Measurements from ENCODE around the gene TTC28.

The TTC28 gene

DNA sequence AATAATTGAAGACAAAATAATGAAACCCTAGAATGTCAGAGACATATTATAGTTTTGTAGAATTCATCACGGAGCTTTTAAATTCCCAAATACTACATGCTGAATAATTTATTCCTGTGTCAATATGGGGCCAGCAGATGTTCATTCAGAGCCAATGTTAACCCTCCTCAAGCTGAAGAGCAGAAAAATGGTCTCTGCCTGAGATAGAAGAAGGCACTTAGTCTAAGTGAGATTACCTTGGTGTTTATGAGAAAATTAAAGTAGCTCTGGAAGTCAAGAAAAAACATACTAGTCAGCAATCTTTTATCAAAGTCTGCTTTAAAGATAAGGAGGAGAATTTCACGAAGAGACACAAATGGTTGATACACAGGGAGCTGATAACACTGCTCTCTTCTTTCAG is 328.2 kb downstream of the TTC28 start:
- no peak for DNase-seq (ENCODE audit: low spot score)

- no peak for DNase-seq (ENCODE audit: low spot score)
Measured at GRCh38 chr22:28348613-28349609, 330.7 kb downstream of the TTC28 start.

DNA sequence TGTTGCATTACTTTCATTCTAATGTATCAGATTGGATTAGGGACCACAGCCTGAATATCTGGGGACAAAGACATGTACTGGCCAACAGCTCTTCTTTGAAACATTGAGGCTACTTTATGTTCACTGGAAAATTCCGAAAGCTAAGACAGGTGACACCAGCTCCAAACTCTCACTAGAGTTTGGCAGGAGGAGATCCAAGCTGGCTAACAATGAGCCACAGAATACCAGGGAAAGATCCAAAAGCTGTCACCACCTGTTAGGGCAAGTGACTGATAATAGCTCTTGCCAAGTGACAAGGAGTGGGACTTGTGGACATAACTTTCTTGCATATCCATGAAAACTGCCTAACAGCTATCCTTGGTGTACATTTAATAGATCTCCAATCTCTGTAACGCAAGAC is 333.3 kb downstream of the TTC28 start:
- DNase-seq (ENCODE audit: low spot score): no peak

- DNase-seq (ENCODE audit: low spot score): no peak
Measured at GRCh38 chr22:28344918-28345703, 334.5 kb downstream of the TTC28 start.

GRCh38 chr22:28341001-28341400 is 338.6 kb downstream of the TTC28 start:
- DNase-seq (ENCODE audit: low spot score): no peak

DNA sequence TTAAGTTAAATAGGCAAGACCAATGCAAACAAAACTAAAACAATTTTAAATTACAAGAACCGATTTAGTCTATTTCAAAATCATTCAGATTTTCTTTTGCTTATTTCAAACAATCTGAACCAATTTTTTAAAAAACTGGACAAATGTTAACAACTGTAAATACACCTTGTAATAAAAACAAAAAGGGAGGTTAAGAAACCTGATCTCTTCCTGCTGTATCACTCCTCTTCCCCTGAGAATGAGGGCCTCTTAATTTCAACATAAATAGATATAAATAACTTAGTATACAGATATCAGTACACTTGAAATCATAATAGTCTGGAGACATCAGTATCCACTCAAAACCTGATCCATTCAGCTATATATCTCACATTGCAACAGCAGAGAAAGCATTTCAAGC is 346.6 kb downstream of the TTC28 start:
- DNase-seq (ENCODE audit: low spot score): no peak

DNA sequence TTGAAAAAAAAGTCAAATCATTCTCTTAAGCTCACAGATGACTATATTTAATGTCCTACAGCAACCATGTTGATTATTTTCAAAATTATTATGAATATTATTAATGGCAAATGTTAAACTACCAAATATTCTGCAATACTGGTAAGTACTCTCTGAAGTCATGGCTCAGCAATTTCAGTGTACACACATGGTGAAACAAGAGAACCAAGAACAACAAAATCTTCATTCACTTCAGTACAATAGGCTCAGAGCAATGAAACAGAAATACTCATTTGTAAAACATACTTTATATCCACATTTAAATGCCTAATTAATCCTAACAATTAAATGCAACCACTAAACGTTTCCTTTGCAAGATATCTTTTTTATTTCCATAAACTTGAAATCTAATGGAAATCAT is 347.2 kb downstream of the TTC28 start:
- DNase-seq (ENCODE audit: low spot score): no peak

- no peak for DNase-seq (ENCODE audit: low spot score)
Measured at GRCh38 chr22:28331695-28332094, 347.9 kb downstream of the TTC28 start.

GRCh38 chr22:28329186-28330073 is 350.2 kb downstream of the TTC28 start:
- DNase-seq (ENCODE audit: low spot score): no peak

- no peak for DNase-seq (ENCODE audit: low spot score)
Measured at GRCh38 chr22:28328756-28329155, 350.9 kb downstream of the TTC28 start.

DNA sequence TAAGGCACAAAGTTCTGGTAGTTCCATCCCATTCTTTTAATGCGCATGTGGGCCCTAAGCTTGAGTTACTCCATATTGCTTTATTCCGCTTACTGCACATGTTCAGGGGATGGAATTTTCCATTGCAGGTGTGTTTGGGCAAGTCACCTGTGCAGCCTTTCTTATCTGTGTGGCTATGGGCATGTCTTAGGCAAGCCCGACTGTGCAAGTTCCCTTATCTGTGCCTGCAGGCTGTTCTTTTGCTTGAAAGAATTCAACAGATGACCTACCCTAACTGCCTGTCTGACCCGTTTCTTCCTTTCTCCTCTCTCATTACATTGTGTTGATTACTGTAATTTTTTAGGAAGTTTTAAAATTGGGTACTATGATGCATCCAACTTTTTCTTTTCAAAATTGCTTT is 363.6 kb downstream of the TTC28 start:
- DNase-seq (ENCODE audit: low spot score): no peak

DNA sequence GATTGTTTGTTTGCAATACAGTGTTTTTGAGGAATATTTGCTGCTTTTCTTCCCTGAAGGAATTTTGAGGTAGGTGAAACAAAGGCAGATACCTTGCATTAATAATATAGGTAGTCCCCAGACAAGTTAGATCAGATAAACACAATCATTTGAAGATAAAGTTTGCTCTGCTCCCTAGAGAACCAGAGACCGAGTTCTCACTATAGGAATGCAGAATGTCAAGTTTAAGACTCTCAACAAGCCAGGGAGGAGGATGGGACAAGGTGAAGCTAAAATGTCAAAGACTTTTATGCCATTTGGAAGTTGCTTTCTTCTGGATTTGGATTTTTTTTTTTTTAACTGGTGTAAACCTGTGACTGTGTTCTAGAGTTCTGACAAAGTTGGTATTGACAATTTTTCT is 364.7 kb downstream of the TTC28 start:
- DNase-seq (ENCODE audit: low spot score): no peak

- DNase-seq (ENCODE audit: low spot score): no peak
Measured at GRCh38 chr22:28310299-28310698, 369.3 kb downstream of the TTC28 start.

DNA sequence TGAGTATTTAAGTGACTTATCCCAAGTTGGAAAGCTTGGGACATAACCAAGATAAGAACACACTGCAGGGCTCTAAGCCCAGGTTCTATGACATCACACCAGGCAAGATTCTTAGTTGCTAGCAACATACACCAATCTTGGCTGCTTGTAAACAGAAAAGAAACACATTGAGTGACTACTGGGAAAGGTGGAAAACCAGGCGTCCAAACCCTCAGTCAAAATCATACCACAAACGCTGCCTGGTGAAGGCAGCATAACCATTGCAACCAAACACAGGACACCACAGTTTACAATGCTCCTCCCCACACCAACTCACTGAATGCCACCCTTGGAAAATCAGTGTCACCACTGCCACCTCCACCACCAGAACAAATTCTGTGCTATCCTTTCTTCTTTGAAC is 379.9 kb downstream of the TTC28 start:
- no peak for DNase-seq (ENCODE audit: low spot score)

GRCh38 chr22:28299309-28299708 is 380.3 kb downstream of the TTC28 start:
- DNase-seq (ENCODE audit: low spot score): no peak

GRCh38 chr22:28297504-28297903 is 382.1 kb downstream of the TTC28 start:
- no peak for DNase-seq (ENCODE audit: low spot score)

DNA sequence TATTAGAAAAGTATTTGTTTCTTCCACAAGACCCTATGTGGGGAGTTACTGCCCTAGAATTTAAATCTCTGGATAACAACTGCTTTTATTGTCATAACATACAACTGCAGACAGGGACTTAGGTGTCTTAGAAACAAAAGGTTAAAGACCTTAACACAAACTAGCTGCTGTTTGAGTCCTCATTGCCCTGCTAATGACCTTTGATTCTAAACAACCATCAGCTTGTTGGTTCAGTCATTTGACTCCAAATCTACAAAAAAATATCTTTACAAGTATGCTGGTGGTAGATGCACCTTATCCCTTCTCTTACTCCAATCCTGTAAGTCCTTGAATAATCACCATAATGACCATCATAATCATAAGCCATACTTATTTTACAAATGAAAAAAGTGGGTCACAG is 383.2 kb downstream of the TTC28 start:
- DNase-seq (ENCODE audit: low spot score): no peak

DNA sequence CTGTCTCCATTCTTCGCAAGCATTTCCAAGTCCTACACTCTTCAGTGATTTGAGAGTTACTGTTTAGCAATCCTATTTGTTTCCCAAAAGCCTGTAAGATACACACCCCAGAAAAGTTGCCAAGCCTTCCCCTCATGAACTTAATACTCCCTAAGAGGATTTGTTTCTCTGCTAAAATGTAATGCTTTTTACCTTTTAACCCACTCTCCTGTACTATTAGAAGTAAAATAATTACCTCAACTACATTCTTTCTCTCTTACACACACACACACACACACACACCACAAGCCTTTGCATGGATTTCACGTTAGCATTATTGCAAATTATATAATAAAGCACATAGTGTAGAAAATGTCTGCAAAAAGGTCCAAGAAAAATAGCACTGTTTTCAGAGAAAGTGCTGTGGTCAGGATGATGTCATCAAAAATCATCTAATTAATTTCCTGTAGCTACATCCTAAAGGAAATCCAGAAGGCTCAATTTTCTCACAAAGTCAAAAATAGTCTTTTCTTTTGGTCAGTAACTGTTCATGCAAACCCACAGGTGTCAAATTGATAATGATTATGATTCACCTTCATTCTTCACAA is 396.5 kb downstream of the TTC28 start:
- no peak for DNase-seq (ENCODE audit: low spot score)

GRCh38 chr22:28282405-28283067 is 397.1 kb downstream of the TTC28 start:
- DNase-seq (ENCODE audit: low spot score): no peak

GRCh38 chr22:28279888-28280287 is 399.8 kb downstream of the TTC28 start:
- DNase-seq (ENCODE audit: low spot score): no peak

DNA sequence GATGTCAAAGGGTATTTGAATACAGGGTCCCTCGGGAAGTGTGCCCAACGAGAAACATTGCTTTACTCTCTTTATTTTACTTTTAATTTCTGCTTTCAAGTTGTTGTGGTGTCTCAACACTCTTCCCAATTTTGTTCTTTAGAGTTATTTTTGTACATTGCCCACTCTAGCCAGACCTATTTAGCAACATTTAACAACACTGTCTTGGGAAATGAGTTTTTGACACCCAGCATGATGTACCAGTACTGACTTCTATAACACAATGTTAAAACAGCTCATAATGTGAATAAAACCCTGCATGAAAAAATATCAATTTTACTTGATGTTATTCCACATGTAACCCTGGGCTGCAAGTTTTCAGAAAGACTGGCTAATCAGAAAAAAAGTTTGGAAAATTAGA is 410.4 kb downstream of the TTC28 start:
- no peak for DNase-seq (ENCODE audit: low spot score)
